Measurements from ENCODE around the gene ADORA3.
A peak's percentile ranks its signal among the peaks of the same experiment; 100 is the strongest.
"Not testable (repeated sequence)": the region's sequence is repeated elsewhere in the genome, so short reads cannot be mapped to it uniquely, and the experiment has no call there.

ADORA3 gene

GRCh38 chr1:111503585-111504060 is at the start of gene ADORA3, which contains the start of gene TMIGD3:
TSS of gene ADORA3 (minus strand) at chr1:111503633. CDS start at chr1:111503354, 279 bp downstream.
TSS of gene TMIGD3 (minus strand) at chr1:111503633. CDS start at chr1:111503354, 279 bp downstream.
- peak; percentile 60 for DNase-seq

GRCh38 chr1:111553196-111553595 is 49.8 kb upstream of the ADORA3 start:
- DNase-seq, result no peak

GRCh38 chr1:111552587-111552986 is 49.2 kb upstream of the ADORA3 start:
- no peak for DNase-seq

- no peak for DNase-seq
Measured at GRCh38 chr1:111551623-111552411, 48.4 kb upstream of the ADORA3 start.

GRCh38 chr1:111547786-111548185 is 44.4 kb upstream of the ADORA3 start:
- DNase-seq, result not testable (repeated sequence)

GRCh38 chr1:111542187-111542586 is 38.8 kb upstream of the ADORA3 start:
- DNase-seq, result no peak

- DNase-seq, result no peak
Measured at GRCh38 chr1:111541721-111542120, 38.3 kb upstream of the ADORA3 start.

GRCh38 chr1:111540928-111541327 is 37.5 kb upstream of the ADORA3 start:
- no peak for DNase-seq

- DNase-seq, result no peak
Measured at GRCh38 chr1:111538343-111539025, 35.1 kb upstream of the ADORA3 start.

- no peak for DNase-seq
Measured at GRCh38 chr1:111535256-111536191, 32.1 kb upstream of the ADORA3 start.

- DNase-seq, result no peak
Measured at GRCh38 chr1:111520053-111520452, 16.6 kb upstream of the ADORA3 start.

- no peak for DNase-seq
Measured at GRCh38 chr1:111517469-111518225, 14.2 kb upstream of the ADORA3 start.

- peak; percentile 96 for DNase-seq
Measured at GRCh38 chr1:111516005-111516535, 12.6 kb upstream of the ADORA3 start.

GRCh38 chr1:111515291-111516004 is 12.0 kb upstream of the ADORA3 start:
- DNase-seq, result peak; percentile 72

- DNase-seq, result no peak
Measured at GRCh38 chr1:111513410-111514020, 10.1 kb upstream of the ADORA3 start.

- no peak for DNase-seq
Measured at GRCh38 chr1:111512931-111513330, 9.5 kb upstream of the ADORA3 start.

- DNase-seq, result no peak
Measured at GRCh38 chr1:111512132-111512889, 8.9 kb upstream of the ADORA3 start.

GRCh38 chr1:111511370-111511769 is 7.9 kb upstream of the ADORA3 start:
- no peak for DNase-seq

- DNase-seq, result no peak
Measured at GRCh38 chr1:111509997-111510375, 6.6 kb upstream of the ADORA3 start.

All from GDM1 (cell line).